GM18498 (cell line): ENCODE measurements around the gene GLB1L2.
A peak's percentile ranks its signal among the peaks of the same experiment; 100 is the strongest.

ENCODE experiments used
- ATAC-seq: cut with Tn5 transposase; IDR thresholded peaks from one replicate; pipeline ENCODE4 v1.9.1; 2021; ENCODE audit warnings: mild to moderate bottlenecking, moderate library complexity; ENCODE audit not compliant: unreplicated experiment

Gene GLB1L2

DNA sequence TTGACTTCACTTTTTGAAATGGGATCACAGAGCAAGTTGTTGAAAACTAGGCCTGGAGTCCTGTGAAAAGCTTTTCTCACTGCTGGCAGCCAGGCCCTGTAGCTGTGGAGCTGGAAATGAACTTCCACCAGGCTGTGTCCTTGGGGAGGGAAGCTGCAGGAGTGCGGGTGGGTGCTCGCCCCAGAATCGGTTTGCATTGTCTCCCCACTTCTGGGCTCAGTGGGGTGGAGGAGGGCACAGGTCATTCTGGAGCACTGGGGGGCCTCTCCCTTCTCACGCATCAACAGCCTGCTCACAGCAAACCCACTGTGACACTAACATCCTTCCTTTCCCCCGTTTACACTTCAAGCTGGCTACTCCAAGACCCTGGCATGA lies 15.2 kb downstream of the GLB1L2 start:
- ATAC-seq: no peak

GRCh38 chr11:134347441-134347840 lies 15.7 kb downstream of the GLB1L2 start:
- no peak for ATAC-seq

- no peak for ATAC-seq
Measured at GRCh38 chr11:134349109-134349801, 17.5 kb downstream of the GLB1L2 start.

- no peak for ATAC-seq
Measured at GRCh38 chr11:134349802-134350355, 18.1 kb downstream of the GLB1L2 start.

DNA sequence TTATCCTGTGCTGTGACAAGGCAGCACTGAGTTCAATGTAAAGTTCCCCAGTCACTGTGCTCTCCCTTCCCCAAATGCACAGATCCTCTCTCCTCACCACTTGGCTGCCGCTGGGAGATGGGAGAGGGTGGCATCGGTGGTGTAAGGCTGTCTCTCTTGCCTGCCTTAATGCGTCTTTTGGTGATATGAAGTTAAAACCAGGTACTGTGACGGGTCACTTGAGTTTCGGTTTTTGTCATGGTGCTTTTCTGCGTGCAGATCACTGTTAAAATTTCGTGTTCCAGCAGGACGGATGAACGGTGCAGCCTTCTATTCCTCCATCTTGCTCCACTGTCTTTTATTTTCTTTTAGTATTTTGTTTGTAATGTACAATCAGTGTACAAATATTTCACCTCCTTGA lies 18.6 kb downstream of the GLB1L2 start:
- ATAC-seq: no peak

DNA sequence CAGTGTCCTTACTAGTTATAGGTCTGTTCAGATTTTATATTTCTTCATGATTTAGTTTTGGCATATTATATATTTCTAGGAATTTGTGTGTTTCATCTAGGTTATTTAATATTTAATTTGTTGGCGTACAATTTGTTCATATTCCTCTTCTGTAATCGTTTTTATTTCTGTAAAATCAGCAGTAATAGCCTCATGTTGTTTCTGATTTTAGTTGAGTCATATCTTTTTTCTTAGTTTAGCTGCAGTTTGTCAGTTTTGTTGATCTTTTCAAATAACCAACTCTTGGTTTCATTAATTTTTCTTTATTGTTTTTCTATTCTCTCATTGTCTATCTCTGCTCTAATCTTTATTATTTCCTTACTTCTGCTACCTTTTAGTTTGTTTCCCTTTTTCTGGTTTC lies 20.3 kb downstream of the GLB1L2 start:
- ATAC-seq: no peak

DNA sequence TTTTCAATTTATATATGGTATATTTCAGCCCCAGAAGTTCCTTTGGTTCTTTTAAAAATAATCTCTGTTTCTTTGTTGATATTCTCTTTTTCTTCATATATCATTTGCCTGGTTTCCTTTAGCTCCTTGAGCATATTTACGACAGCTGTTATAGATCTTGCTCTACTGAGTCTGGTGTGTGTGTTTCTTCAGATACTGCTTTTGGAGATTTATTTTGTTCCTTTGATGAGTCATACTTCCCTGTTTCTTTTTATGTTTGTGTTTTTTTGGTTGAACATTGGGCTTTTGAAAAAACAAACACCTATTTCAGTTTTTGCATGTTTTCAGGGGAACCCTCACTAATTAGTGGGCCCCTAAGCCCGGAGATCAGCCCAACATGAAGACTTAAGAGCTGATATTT lies 23.3 kb downstream of the GLB1L2 start:
- ATAC-seq: no peak

DNA sequence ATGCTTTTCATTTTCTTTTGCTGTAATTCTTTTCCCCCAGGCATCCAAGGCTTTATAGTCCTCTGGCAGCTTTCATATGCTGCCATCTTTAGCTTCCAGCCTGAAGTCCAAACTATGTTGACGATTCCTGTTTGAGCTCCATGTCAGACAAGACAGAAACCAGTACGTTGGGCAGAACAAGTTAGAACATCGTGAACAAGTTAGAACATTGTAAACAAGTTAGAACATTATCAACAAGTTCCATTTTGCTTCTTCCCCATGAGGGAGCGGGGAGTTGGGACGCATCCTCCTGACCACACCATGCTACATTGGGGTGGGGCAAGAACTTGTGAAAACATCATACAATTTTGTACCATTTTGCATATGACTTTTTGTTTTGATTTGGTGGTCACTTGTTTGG lies 23.9 kb downstream of the GLB1L2 start:
- no peak for ATAC-seq

- no peak for ATAC-seq
Measured at GRCh38 chr11:134356656-134357544, 25.1 kb downstream of the GLB1L2 start.

DNA sequence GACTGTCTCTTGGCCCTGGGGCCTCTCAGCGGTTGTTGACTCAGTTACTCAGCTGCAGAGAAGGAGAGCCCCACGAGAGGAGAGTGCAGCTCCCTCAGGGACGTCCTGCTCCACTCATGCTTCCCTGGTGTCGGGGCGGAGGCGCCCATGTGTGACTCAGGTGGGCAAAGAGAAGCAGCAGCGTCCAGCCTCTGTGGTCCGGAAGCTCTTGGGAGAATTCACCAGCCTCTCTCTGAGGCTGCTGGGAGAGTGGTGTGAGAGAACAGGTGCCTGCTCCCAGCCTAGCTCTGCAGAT lies 25.7 kb downstream of the GLB1L2 start:
- ATAC-seq: no peak

DNA sequence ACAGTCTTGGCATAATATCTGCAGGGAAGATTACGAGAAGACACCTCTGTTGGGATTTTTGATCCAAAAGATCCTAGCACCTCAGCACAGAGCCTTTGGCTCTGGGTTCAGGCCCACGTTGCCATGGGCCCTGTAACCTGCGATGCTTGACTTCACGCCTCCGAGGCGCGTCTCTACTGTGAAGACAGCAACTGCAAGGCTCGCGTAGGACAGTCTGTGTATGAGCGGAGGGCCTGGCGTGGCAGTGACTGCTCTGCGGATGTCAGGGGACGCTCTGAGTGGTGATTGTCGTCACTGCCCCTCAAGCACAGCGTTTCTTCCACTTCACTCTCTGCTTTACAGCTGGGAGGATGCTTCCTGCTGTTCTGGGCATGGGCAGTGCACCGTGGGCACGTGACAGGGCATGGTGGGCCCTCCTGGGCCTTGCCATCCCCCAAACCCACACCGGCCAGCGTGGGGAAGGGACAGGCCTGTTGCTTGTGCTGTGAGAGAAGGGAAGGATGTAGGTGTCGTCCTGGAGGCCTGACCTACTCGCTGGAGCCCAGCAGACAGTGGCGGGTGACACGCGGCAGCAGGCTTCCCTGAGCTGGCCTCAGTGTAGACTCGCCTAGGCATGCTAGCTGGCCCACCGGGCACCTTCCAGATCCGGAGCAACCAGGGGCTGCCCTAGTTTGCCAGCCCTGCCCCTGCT lies 26.5 kb downstream of the GLB1L2 start:
- ATAC-seq: no peak

DNA sequence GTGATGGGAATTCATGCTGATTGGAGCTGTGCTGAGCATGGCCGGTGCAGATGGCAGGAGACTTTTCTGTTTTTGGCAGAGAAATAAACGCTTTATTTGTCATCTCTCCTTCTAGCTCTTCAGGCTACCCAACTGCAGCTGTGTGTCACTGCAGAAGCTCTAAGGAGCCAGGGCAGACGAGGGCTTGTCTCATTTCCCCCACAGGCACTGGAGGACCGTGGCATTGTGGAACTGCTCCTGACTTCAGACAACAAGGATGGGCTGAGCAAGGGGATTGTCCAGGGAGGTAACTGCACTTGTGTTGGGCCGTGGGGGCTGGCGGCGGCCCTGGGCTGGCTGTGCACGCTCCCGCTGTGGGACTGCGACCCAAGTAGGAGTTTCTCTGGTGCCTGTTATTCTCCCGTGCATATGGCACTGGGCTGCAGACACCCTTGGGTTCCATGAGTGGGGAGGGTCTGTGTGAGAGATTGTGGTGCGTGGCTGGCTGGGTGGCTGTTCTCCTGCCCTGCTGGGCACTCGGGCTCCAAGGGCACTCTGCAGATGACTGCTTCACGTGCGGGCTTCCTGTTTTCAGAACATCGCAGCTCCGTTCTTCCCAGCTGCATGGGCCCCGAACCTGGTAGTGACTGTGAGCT lies 27.2 kb downstream of the GLB1L2 start:
- ATAC-seq: no peak

GRCh38 chr11:134359646-134360045 lies 27.9 kb downstream of the GLB1L2 start:
- ATAC-seq: no peak

GRCh38 chr11:134360050-134360835 lies 28.5 kb downstream of the GLB1L2 start:
- peak; percentile 84 for ATAC-seq

GRCh38 chr11:134361661-134362060 lies 29.9 kb downstream of the GLB1L2 start:
- no peak for ATAC-seq

DNA sequence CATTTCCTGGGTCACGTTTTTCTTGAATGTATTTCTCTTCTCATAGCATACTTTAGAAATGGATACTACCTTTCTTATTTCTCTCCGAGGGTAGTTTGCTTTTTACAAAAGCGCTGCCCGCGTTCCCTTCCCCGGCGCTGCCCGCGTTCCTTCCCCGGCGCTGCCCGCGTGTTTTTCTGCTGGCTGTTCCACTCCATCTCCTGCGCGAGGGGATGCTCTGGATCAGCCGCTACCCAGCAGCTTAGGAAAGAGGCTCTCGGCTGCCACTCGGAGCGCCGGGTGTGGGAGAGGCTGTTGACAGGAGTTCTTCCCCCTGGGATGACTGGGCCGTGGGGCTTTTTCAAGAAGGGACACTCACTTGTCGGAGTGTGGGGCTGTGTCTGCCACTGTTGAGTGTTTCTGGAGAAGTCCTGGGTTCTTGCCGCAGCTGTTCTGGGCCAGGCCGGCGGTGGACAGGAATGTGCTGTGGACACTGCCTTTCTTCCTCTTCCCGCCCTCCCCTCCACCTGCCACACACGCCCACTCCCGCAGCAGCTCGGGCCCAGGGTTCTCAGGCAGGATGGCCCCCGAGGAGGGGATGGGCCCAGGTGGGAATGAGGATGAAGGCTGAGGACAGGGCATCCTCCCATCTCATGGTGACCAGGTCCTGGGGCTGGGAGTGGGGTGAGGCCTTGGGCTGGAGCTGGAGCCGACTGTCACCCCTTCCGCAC lies 30.6 kb downstream of the GLB1L2 start:
- no peak for ATAC-seq

GRCh38 chr11:134363161-134363560 lies 31.4 kb downstream of the GLB1L2 start:
- no peak for ATAC-seq

DNA sequence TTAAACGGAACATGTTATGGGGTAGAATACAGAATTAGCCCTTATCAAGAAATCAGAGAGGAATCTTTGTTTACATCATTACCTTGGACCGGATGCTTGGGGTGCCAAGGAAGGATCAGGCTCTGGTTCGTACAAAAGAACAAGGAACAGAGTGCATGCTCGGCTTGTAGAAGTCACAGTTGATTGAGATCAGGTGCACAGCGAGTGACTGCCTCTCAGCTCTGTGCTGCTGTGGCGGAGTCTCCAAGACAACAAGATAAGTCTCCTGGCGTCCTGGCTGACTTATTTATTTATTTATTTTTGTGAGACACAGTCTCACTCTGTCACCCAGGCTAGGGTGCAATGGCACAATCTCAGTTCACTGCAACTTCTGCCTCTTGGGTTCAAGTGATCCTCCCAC lies 31.8 kb downstream of the GLB1L2 start:
- ATAC-seq: no peak

- ATAC-seq: no peak
Measured at GRCh38 chr11:134364261-134364660, 32.5 kb downstream of the GLB1L2 start.
